GM18951 (cell line): ENCODE results near the gene DTNA.

ENCODE experiments used
- POLR2A ChIP-seq: IDR thresholded peaks from 4 replicates; pipeline ENCODE4 v1.6.1; 2011; ENCODE audit warnings: mild to moderate bottlenecking; ENCODE audit not compliant: insufficient read length, insufficient read depth; ENCODE audit errors: extremely low read depth
- in situ Hi-C: fragments of 300-500 bp; cut with MboI; formaldehyde crosslinking; loops from one replicate; pipeline ENCODE4 v1.12.0; 2022; ENCODE audit warnings: low sequenced_read_pairs, mixed read lengths, inconsistent platforms; ENCODE audit not compliant: unreplicated experiment

The DTNA gene

DNA sequence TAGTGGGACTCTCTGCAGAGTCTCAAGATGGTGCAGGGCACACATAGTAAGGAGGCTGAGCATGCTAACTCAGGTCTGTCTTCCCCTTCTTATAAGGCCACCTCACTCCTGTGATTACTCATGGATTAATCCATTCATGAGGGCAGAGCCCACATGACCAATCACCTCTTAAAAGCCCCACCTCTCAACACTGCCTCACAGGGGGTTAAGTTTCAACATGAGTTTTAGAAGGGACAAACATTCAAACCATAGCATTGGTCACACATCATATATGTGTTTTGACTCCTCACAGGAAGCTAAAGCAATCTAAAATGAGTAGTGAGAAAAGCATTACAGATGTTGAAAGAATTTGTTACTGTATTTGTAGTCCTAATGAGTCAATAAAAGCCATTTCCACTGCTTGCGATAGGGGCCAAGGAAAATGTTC, 57.5 kb downstream of the DTNA start:
- in situ Hi-C loops: no loop called here
- no peak for TF ChIP-seq POLR2A

GRCh38 chr18:34771958-34772357, 61.9 kb downstream of the DTNA start:
- no peak for TF ChIP-seq POLR2A
- in situ Hi-C loops: no loop called here

DNA sequence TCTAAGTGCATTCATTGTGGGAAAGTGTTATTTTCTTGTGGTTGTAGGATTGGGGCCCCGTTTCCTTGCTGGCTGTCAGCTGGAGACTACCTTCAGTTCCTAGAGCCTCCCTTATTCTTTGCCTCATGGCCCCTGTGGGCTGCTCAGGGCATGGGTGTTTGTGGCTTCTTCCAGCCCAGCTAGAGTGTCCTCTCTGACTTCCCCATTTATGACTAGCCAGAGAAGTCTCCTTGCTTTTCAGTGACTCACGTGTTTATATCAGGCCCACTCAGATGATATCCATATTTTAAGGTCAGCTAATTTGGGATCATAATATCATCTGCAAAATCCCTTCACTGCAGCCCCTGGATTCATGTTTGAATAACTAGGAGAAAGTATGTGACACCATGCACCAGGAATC, 62.8 kb downstream of the DTNA start:
- in situ Hi-C loops: no loop called here
- no peak for TF ChIP-seq POLR2A

GRCh38 chr18:34773378-34773777, 63.3 kb downstream of the DTNA start:
- in situ Hi-C loops: no loop called here
- no peak for TF ChIP-seq POLR2A

GRCh38 chr18:34773961-34774766, 64.1 kb downstream of the DTNA start:
- in situ Hi-C loops: no loop called here
- TF ChIP-seq POLR2A: no peak

DNA sequence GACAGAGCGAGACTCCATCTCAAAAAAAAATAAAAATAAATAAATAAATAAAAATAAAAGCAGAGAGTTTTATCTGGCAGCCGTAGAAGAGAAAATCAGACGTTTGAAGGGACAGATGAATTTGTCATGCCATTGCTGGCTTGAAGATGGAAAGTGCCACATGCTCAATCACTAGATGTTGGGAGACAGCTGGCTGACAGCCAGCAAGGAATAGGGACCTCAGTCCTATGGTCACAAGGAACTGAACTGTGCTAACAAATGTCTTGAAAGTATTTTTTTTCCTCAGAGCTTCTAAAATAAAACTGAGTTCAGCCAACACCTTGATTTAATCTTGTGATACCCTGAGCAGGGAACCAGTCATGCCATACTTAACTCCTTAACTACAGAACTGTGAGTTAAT, 65.4 kb downstream of the DTNA start:
- in situ Hi-C loops: no loop called here
- TF ChIP-seq POLR2A: no peak

- in situ Hi-C loops: no loop called here
- no peak for TF ChIP-seq POLR2A
Observed at GRCh38 chr18:34779112-34779511, 69.0 kb downstream of the DTNA start.

DNA sequence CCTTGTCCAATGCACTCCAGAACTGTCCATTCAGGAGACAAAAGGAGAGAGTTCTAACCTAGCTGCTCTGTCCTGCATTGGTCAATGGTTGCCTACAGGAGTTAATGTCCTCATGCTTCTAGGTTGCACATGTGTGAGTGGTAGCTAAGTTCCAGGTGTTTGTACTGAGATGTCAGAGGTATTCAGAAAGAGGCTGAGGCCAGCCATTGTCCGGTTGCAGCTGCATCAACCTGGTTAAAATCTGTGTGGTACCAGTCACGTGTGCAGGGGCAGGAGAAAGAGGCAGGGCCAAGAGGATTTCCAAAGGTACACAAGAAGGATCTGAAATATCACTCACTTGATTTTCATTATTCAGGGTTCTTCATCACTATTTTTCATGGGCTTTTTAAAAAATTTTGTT, 70.8 kb downstream of the DTNA start:
- TF ChIP-seq POLR2A: no peak
- in situ Hi-C loops: no loop called here

DNA sequence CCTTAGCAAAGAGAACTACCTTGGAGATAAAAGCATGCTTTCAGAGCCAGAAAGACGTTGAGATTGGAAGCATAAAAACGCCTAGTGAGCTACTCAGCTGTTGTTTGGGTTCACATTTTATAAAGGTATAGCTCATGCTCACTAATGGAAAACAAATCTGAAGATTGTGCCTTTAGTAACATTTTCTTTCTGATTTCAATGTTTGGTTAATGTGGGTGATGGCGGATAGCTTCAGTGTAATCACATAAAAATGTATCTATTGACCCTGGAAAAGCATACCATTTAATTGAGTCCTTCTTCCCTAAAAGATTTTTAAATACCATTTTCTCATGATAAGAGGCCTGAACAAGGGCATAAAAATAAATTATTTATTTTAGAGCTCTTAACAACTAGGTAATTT, 73.4 kb downstream of the DTNA start:
- TF ChIP-seq POLR2A: no peak
- in situ Hi-C loops: no loop called here

GRCh38 chr18:34786162-34786741, 76.2 kb downstream of the DTNA start:
- in situ Hi-C loops: no loop called here
- no peak for TF ChIP-seq POLR2A

GRCh38 chr18:34787931-34788532, 77.9 kb downstream of the DTNA start:
- in situ Hi-C loops: no loop called here
- TF ChIP-seq POLR2A: no peak

GRCh38 chr18:34789768-34790344, 79.8 kb downstream of the DTNA start:
- no peak for TF ChIP-seq POLR2A
- in situ Hi-C loops: no loop called here

DNA sequence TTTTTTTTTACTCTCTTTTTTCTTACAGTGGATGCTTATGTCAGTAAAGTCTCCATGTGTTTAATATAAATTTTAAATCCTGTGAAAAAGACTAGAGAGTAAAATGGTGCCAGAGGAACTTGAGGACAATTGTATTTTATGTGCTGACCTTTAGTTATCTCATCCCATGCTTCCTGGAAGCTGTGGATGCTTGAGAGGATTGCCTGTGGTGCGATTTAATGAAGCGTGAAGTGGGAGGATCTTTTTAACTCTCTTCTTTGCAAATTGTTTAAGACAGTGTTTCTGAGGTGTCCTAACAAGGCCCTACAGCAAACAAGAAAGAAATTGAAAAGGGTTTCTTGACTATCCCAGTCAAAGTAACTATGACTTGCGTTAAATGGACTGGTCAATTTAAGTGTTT, 84.2 kb downstream of the DTNA start:
- TF ChIP-seq POLR2A: no peak
- in situ Hi-C loops: no loop called here
